ENCODE measurements around the gene NUP93.

The NUP93 gene

GRCh38 chr16:56764835-56765234, 34.9 kb downstream of the NUP93 start:
- peaks cover 30% of the 10 kb centered on the region; the same call in 1 of the 2 replicates for H3K79me2 ChIP-seq (ENCODE audit: insufficient read depth, low read length)
- H4K20me1 ChIP-seq (ENCODE audit: insufficient read depth, low read length), result 0 out of 2 replicates have a peak, but pooled peaks cover 5% of the 10 kb centered on the region
- peaks cover 61% of the 10 kb centered on the region for H3K36me3 ChIP-seq (ENCODE audit: insufficient read depth, low read length)
- no peak overlapping the region for H3K27ac ChIP-seq (ENCODE audit: low read length)
- H3K4me1 ChIP-seq (ENCODE audit: insufficient read depth, low read length), result no peaks in the 10 kb centered on the region
- no peak overlapping the region for H3K9ac ChIP-seq (ENCODE audit: low read depth, low read length)
- no peaks in the 10 kb centered on the region for H3K9me3 ChIP-seq (ENCODE audit: insufficient read depth, low read length, severe bottlenecking)
- H3K4me2 ChIP-seq (ENCODE audit: insufficient read depth, low read length), result no peak overlapping the region
- DNase-seq (no peak), ATAC-seq (ENCODE audit: insufficient read depth, low read depth) (no peak)
- H3K4me3 ChIP-seq (ENCODE audit: low read depth in 1 of 2, low read length in 2 of 2), result no peak overlapping the region
- no peaks in the 10 kb centered on the region for H3K27me3 ChIP-seq (ENCODE audit: insufficient read depth, low read length, poor library complexity)
- H2AFZ ChIP-seq (ENCODE audit: low read depth, low read length), result no peak overlapping the region
- TF ChIP-seq EZH2 (IDR thresholded peaks at IDR 0.05; ENCODE audit: borderline replicate concordance, low read depth, low read length, severe bottlenecking) (no peak), CTCF (IDR thresholded peaks at IDR 0.05; ENCODE audit: borderline replicate concordance, extremely low read depth, low read length, poor library complexity, severe bottlenecking) (no peak)

- H3K79me2 ChIP-seq (ENCODE audit: insufficient read depth, low read length), result peaks cover 32% of the 10 kb centered on the region
- TF ChIP-seq EZH2 (IDR thresholded peaks at IDR 0.05; ENCODE audit: borderline replicate concordance, low read depth, low read length, severe bottlenecking) (no peak), CTCF (IDR thresholded peaks at IDR 0.05; ENCODE audit: borderline replicate concordance, extremely low read depth, low read length, poor library complexity, severe bottlenecking) (no peak)
- H4K20me1 ChIP-seq (ENCODE audit: insufficient read depth, low read length), result 0 out of 2 replicates have a peak, but pooled peaks cover 9% of the 10 kb centered on the region
- DNase-seq, result no peak
- H3K27ac ChIP-seq (ENCODE audit: low read length), result no peak overlapping the region
- peaks cover 6% of the 10 kb centered on the region for H3K4me1 ChIP-seq (ENCODE audit: insufficient read depth, low read length)
- H3K4me2 ChIP-seq (ENCODE audit: insufficient read depth, low read length), result no peak overlapping the region
- H3K9ac ChIP-seq (ENCODE audit: low read depth, low read length), result no peak overlapping the region
- ATAC-seq (ENCODE audit: insufficient read depth, low read depth), result no peak
- H3K27me3 ChIP-seq (ENCODE audit: insufficient read depth, low read length, poor library complexity), result no peaks in the 10 kb centered on the region
- H3K4me3 ChIP-seq (ENCODE audit: low read depth in 1 of 2, low read length in 2 of 2), result no peak overlapping the region
- H3K36me3 ChIP-seq (ENCODE audit: insufficient read depth, low read length), result peaks cover 50% of the 10 kb centered on the region
- no peaks in the 10 kb centered on the region for H3K9me3 ChIP-seq (ENCODE audit: insufficient read depth, low read length, severe bottlenecking)
- H2AFZ ChIP-seq (ENCODE audit: low read depth, low read length), result no peak overlapping the region
Observed at GRCh38 chr16:56765949-56766348, 36.0 kb downstream of the NUP93 start.

- H3K79me2 ChIP-seq (ENCODE audit: insufficient read depth, low read length), result peaks cover 41% of the 10 kb centered on the region
- no peak overlapping the region for H3K9ac ChIP-seq (ENCODE audit: low read depth, low read length)
- DNase-seq (no peak), ATAC-seq (ENCODE audit: insufficient read depth, low read depth) (no peak)
- peaks cover 40% of the 10 kb centered on the region for H3K36me3 ChIP-seq (ENCODE audit: insufficient read depth, low read length)
- H3K4me2 ChIP-seq (ENCODE audit: insufficient read depth, low read length), result no peak overlapping the region
- H3K27me3 ChIP-seq (ENCODE audit: insufficient read depth, low read length, poor library complexity), result no peaks in the 10 kb centered on the region
- H3K27ac ChIP-seq (ENCODE audit: low read length), result no peak overlapping the region
- no peak overlapping the region for H3K4me3 ChIP-seq (ENCODE audit: low read depth in 1 of 2, low read length in 2 of 2)
- H3K4me1 ChIP-seq (ENCODE audit: insufficient read depth, low read length), result peaks cover 16% of the 10 kb centered on the region
- H4K20me1 ChIP-seq (ENCODE audit: insufficient read depth, low read length), result peaks cover 9% of the 10 kb centered on the region; the same call in 1 of the 2 replicates
- H3K9me3 ChIP-seq (ENCODE audit: insufficient read depth, low read length, severe bottlenecking), result no peaks in the 10 kb centered on the region
- no peak overlapping the region for H2AFZ ChIP-seq (ENCODE audit: low read depth, low read length)
- TF ChIP-seq CTCF (IDR thresholded peaks at IDR 0.05; ENCODE audit: borderline replicate concordance, extremely low read depth, low read length, poor library complexity, severe bottlenecking) (no peak), EZH2 (IDR thresholded peaks at IDR 0.05; ENCODE audit: borderline replicate concordance, low read depth, low read length, severe bottlenecking) (no peak)
Observed at GRCh38 chr16:56767024-56767423, 37.1 kb downstream of the NUP93 start.

- ATAC-seq (ENCODE audit: insufficient read depth, low read depth) (no peak), DNase-seq (no peak)
- Histone ChIP-seq H3K36me3 (ENCODE audit: insufficient read depth, low read length) (peaks cover 26% of the 10 kb centered on the region), H3K9ac (ENCODE audit: low read depth, low read length) (no peak overlapping the region), H2AFZ (ENCODE audit: low read depth, low read length) (no peak overlapping the region), H3K4me1 (ENCODE audit: insufficient read depth, low read length) (peaks cover 31% of the 10 kb centered on the region), H3K79me2 (ENCODE audit: insufficient read depth, low read length) (peaks cover 62% of the 10 kb centered on the region), H3K4me2 (ENCODE audit: insufficient read depth, low read length) (no peak overlapping the region), H3K9me3 (ENCODE audit: insufficient read depth, low read length, severe bottlenecking) (no peaks in the 10 kb centered on the region), H3K27me3 (ENCODE audit: insufficient read depth, low read length, poor library complexity) (no peaks in the 10 kb centered on the region), H3K27ac (ENCODE audit: low read length) (no peak overlapping the region), H3K4me3 (ENCODE audit: low read depth in 1 of 2, low read length in 2 of 2) (no peak overlapping the region), H4K20me1 (ENCODE audit: insufficient read depth, low read length) (peaks cover 17% of the 10 kb centered on the region; the same call in 1 of the 2 replicates)
- no peak for TF ChIP-seq CTCF (IDR thresholded peaks at IDR 0.05; ENCODE audit: borderline replicate concordance, extremely low read depth, low read length, poor library complexity, severe bottlenecking)
- TF ChIP-seq EZH2 (IDR thresholded peaks at IDR 0.05; ENCODE audit: borderline replicate concordance, low read depth, low read length, severe bottlenecking), result no peak
Observed at GRCh38 chr16:56769677-56770076, 39.7 kb downstream of the NUP93 start.

Measured in DND-41 (cell line).